GM21515 (cell line): ENCODE results near the gene NLGN2.
A peak's percentile ranks its signal among the peaks of the same experiment; 100 is the strongest.

Source experiments
- ATAC-seq: cut with Tn5 transposase; IDR thresholded peaks from one replicate; pipeline ENCODE4 v1.9.1; 2021; ENCODE audit not compliant: unreplicated experiment

The NLGN2 gene

GRCh38 chr17:7391307-7391706 lies 16.3 kb upstream of the NLGN2 start:
- ATAC-seq: no peak

GRCh38 chr17:7392696-7393612 lies 14.7 kb upstream of the NLGN2 start:
- ATAC-seq: no peak

- ATAC-seq: peak; percentile 52
Observed at GRCh38 chr17:7393613-7394451, 13.8 kb upstream of the NLGN2 start.

- ATAC-seq: peak; percentile 73
Observed at GRCh38 chr17:7394452-7395191, 13.0 kb upstream of the NLGN2 start, which contains the start of gene PLSCR3. TSS of gene PLSCR3 (minus strand) at chr17:7394525. CDS start at chr17:7394110, 415 bp downstream.

- ATAC-seq: no peak
Observed at GRCh38 chr17:7396147-7396546, 11.5 kb upstream of the NLGN2 start.

GRCh38 chr17:7398612-7399011 lies 9.0 kb upstream of the NLGN2 start:
- no peak for ATAC-seq

GRCh38 chr17:7403043-7403726 lies 4.5 kb upstream of the NLGN2 start:
- ATAC-seq: no peak

GRCh38 chr17:7403727-7403976 lies 4.0 kb upstream of the NLGN2 start:
- no peak for ATAC-seq

- ATAC-seq: peak; percentile 89
Observed at GRCh38 chr17:7403977-7404736, 3.5 kb upstream of the NLGN2 start, which contains the start of gene TMEM256. TSS of gene TMEM256 (minus strand) at chr17:7404097. CDS start at chr17:7404084, 13 bp downstream.

- peak; percentile 5 for ATAC-seq
Observed at GRCh38 chr17:7404737-7405349, 2.8 kb upstream of the NLGN2 start.

GRCh38 chr17:7405350-7406234 lies 2.1 kb upstream of the NLGN2 start:
- no peak for ATAC-seq

- ATAC-seq: no peak
Observed at GRCh38 chr17:7406235-7406825, 1.3 kb upstream of the NLGN2 start.

- ATAC-seq: no peak
Observed at GRCh38 chr17:7407082-7407481, 563 bp upstream of the NLGN2 start.

GRCh38 chr17:7408252-7408727 lies 645 bp downstream of the NLGN2 start:
- no peak for ATAC-seq

GRCh38 chr17:7408863-7409262 lies 1.2 kb downstream of the NLGN2 start:
- ATAC-seq: no peak

- ATAC-seq: no peak
Observed at GRCh38 chr17:7409716-7410115, 2.1 kb downstream of the NLGN2 start.

- no peak for ATAC-seq
Observed at GRCh38 chr17:7410634-7411426, 3.2 kb downstream of the NLGN2 start.
